Activated CD8-positive, alpha-beta T cell treated with anti-CD3 and anti-CD28 coated beads, Interleukin-2, amount 10 ng/mL, durations not matched to agents 7 days and 5 days (primary cell): Measurements from ENCODE around the gene MRPS14. TPM values are rescaled to one million over a fixed set of nuclear protein-coding genes. Genes with fewer than 3 reads are reported as not detected.
A peak's percentile ranks its signal among the peaks of the same experiment; 100 is the strongest.

Experiments
- ATAC-seq: fragments of 150-1000 bp; cut with Tn5 transposase; one replicate; pipeline ENCODE4 v1.10.0; 2021; ENCODE audit warnings: moderate library complexity
- CTCF ChIA-PET: fragments of 350-600 bp; sonication (Branson Sonifier 250); formaldehyde crosslinking; loops from one replicate; lab custom pipeline; 2021; ENCODE audit warnings: antibody characterized with exemption; lab: Charles Lee
- POLR2A ChIA-PET: fragments of 350-600 bp; sonication (Branson Sonifier 250); formaldehyde crosslinking; loops from one replicate; lab custom pipeline; 2021; ENCODE audit warnings: antibody characterized with exemption; lab: Charles Lee
- DNase-seq: peaks from one replicate; pipeline ENCODE4 v3.0.0-alpha.2; 2020
- H3K27ac Mint-ChIP-seq: one replicate; pipeline ENCODE4 v1.8.0; 2021; ENCODE audit warnings: mild to moderate bottlenecking, mixed read lengths
- H3K27me3 Mint-ChIP-seq: one replicate; pipeline ENCODE4 v1.8.0; 2021; ENCODE audit warnings: low read depth, mixed read lengths
- H3K36me3 Mint-ChIP-seq: one replicate; pipeline ENCODE4 v1.8.0; 2021; ENCODE audit warnings: low read depth, mixed read lengths
- H3K4me1 Mint-ChIP-seq: one replicate; pipeline ENCODE4 v1.8.0; 2021; ENCODE audit warnings: low read depth, mixed read lengths
- H3K4me3 Mint-ChIP-seq: one replicate; pipeline ENCODE4 v1.8.0; 2021; ENCODE audit warnings: mild to moderate bottlenecking, mixed read lengths
- H3K9me3 Mint-ChIP-seq: one replicate; pipeline ENCODE4 v1.8.0; 2022; ENCODE audit warnings: mixed read lengths; ENCODE audit not compliant: insufficient read depth
- total RNA-seq, 2 experiments: library from RNA; stranded (reverse); gene quantifications; one replicate each; pipeline ENCODE4 v1.2.3, GENCODE V29; 2021

The MRPS14 gene
- total RNA-seq, 2 experiments from 2014 or later = 30.2 to 33.7 TPM

DNA sequence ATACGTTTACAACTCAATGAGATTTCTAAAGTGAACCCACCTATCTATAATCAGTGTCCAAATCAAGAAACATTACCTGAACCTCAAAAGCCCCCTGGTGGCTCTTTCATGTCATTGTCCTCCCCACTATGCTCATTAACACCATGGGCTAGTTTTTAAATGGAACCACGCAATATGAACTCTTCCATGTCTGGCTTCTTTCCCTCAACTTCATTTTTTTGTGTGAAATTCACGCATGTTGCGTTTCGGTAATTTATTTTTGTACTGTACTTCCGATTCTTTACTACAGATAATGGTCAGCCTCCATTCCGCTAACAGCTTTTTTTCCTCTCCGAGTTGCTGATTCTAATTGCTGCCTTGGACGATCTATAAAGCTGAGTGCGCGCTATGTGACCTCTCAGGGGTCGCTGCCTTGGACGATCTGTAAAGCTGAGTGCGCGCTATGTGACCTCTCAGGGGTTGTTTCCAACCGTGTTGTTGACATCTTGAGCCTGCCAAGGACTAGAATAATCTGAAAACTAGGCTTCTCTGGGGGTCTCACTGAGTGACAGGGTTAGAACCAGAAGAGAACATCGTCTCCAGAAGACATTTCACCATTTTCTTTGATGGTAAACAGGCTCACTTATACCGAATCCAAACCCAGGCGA, 24.5 kb downstream of the MRPS14 start:
- H3K4me1 Mint-ChIP-seq = peaks cover 39% of the 10 kb centered on the region
- POLR2A ChIA-PET = interaction anchor here (0.6 to 4.2 kb wide), 21 partner anchors 9 to 1130 kb away, joined by 3 to 69 read pairs (median 5); partner anchors contain the start of genes MRPS14 and ZBTB37
- peak; percentile 73 for DNase-seq
- H3K9me3 Mint-ChIP-seq = no peaks in the 10 kb centered on the region
- CTCF ChIA-PET = interaction anchor here (0.6 to 6.1 kb wide), 39 partner anchors 8 to 740 kb away, joined by 3 to 57 read pairs (median 3); partner anchors contain the start of gene MRPS14
- H3K27ac Mint-ChIP-seq = no peak overlapping the region
- H3K27me3 Mint-ChIP-seq = no peaks in the 10 kb centered on the region
- peaks cover 35% of the 10 kb centered on the region for H3K36me3 Mint-ChIP-seq
- no peak overlapping the region for H3K4me3 Mint-ChIP-seq
- ATAC-seq = peak; percentile 8

DNA sequence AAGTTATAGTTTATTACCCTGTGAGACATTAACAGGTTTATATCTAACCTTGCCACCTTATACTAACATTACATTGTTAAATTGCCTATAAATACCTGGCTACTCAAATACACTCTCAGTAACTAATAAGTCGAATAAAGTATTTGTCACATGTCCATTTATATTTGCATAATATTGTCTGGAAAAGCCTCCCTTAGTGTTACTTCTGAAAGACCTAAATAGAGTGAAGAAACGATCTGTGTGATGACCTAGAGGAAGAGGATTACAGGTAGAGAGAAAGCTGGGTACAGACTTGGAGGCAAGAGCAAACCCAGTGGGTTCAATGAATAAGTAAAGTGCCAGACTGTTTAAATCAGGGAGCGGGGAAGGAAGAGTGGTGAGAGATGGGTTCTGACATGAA, 26.2 kb downstream of the MRPS14 start:
- peaks cover 28% of the 10 kb centered on the region for H3K36me3 Mint-ChIP-seq
- ATAC-seq (no peak), DNase-seq (no peak)
- no peak overlapping the region for H3K4me3 Mint-ChIP-seq
- CTCF ChIA-PET = interaction anchor here (1.2 to 6.1 kb wide), 4 partner anchors 12 to 735 kb away, joined by 3 to 57 read pairs (median 8); no protein-coding TSS in a partner anchor
- POLR2A ChIA-PET = interaction anchor here (0.7 to 4.1 kb wide), 3 partner anchors 12 to 29 kb away, joined by 3 to 69 read pairs (median 30); partner anchors contain the start of gene MRPS14
- H3K27me3 Mint-ChIP-seq = no peaks in the 10 kb centered on the region
- H3K9me3 Mint-ChIP-seq = no peaks in the 10 kb centered on the region
- H3K27ac Mint-ChIP-seq = no peak overlapping the region
- H3K4me1 Mint-ChIP-seq = peaks cover 26% of the 10 kb centered on the region

DNA sequence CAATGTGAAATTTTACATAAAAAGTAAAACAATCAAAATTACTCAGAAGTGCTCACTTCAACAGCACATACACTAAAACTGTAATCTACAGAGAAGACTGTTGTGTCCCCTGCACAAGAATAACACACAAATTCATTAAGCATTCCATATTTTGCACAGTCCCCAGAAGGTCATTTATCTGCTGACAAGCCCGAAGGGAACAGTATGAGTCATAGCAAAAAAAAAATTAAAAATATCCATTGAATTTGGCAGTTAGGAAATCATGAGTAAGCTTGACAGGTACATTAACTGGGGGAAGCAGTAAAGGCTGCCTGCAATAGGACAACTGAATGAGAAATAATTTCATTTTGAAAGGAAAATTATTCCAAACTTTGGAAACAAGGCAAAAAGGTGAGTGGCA, 26.7 kb downstream of the MRPS14 start:
- Mint-ChIP-seq H3K27me3 (no peaks in the 10 kb centered on the region), H3K4me1 (peaks cover 21% of the 10 kb centered on the region), H3K27ac (no peak overlapping the region), H3K36me3 (peaks cover 27% of the 10 kb centered on the region), H3K4me3 (no peak overlapping the region), H3K9me3 (no peaks in the 10 kb centered on the region)
- ChIA-PET CTCF (interaction anchor here (1.1 to 6.1 kb wide), 3 partner anchors 12 to 734 kb away, joined by 5 to 57 read pairs (median 13); no protein-coding TSS in a partner anchor), POLR2A (interaction anchor here (0.7 to 3.7 kb wide), 3 partner anchors 11 to 27 kb away, joined by 3 to 30 read pairs (median 4); partner anchors contain the start of gene MRPS14)
- DNase-seq = no peak
- ATAC-seq = no peak

DNA sequence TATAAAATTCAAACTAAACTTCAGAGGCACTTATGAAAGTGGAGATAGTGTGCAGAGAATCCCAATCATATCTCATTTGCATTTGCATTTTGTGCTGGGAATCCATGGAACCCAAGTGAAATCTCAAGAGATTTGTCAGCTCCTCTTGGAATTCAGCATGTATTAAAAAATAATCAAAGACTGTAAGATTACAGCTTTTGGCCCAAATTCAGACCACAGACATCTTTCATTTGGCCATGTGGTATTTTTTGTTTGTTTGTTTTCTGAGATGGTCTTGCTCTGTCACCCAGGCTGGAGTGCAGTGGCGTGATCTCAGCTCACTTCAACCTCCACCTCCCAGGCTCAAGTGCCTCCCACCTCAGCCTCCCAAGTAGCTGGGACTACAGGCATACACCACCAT, 27.3 kb downstream of the MRPS14 start:
- no peaks in the 10 kb centered on the region for H3K27me3 Mint-ChIP-seq
- ChIA-PET POLR2A (interaction anchor here (1.3 to 1.7 kb wide), 2 partner anchors 27 to 196 kb away, joined by 4 read pairs; no protein-coding TSS in a partner anchor), CTCF (interaction anchor here (1.1 to 6.1 kb wide), 2 partner anchors 11 to 733 kb away, joined by 5 to 57 read pairs; no protein-coding TSS in a partner anchor)
- no peak for ATAC-seq
- DNase-seq = no peak
- peaks cover 18% of the 10 kb centered on the region for H3K4me1 Mint-ChIP-seq
- peaks cover 24% of the 10 kb centered on the region for H3K36me3 Mint-ChIP-seq
- H3K27ac Mint-ChIP-seq = no peak overlapping the region
- no peaks in the 10 kb centered on the region for H3K9me3 Mint-ChIP-seq
- H3K4me3 Mint-ChIP-seq = no peak overlapping the region

DNA sequence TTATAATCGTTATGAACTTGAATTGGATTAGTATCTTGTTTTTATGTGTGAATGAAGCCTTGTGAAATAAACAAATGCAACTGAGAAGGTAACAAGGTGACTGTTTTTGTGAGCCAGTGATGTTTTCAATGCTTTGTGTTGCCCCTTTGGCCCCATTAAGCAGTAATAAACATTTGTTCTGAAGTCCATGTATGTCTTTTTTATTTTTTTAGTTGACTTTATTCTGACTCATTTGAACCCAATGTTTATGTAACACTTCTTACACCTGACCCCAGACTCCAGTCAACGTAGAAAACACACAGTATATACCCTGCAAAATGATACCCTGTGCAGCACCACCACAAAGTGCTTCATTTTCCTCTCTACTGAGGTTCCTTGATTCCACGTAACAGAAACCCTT, 28.1 kb downstream of the MRPS14 start:
- no peaks in the 10 kb centered on the region for H3K27me3 Mint-ChIP-seq
- H3K4me3 Mint-ChIP-seq = no peak overlapping the region
- CTCF ChIA-PET = interaction anchor here (6.1 kb wide), 1 partner anchor 10 kb away, joined by 57 read pairs; no protein-coding TSS in a partner anchor
- H3K36me3 Mint-ChIP-seq = peaks cover 21% of the 10 kb centered on the region
- H3K9me3 Mint-ChIP-seq = no peaks in the 10 kb centered on the region
- DNase-seq (no peak), ATAC-seq (no peak)
- H3K4me1 Mint-ChIP-seq = peaks cover 25% of the 10 kb centered on the region
- H3K27ac Mint-ChIP-seq = no peak overlapping the region
- POLR2A ChIA-PET = interaction anchor here (1.3 to 1.7 kb wide), 2 partner anchors 28 to 196 kb away, joined by 4 read pairs; no protein-coding TSS in a partner anchor

DNA sequence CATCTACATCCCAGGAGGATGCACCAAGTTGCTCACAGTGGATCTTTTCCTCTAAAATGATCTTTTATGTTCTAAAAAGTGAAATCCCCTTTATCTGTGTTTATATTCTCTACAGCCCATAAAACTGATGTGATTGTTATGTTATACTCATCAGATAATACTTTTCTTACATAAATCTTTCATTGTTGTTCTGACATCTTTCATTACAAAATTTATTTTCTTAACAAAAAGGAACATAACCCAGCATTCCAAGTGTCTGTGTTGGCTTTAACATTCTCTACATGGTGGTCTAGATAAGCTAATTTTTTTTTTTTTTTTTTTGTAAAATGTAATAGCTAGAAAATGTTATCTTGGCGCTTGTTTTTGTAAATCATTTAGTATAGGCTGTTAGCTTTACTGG, 31.8 kb downstream of the MRPS14 start:
- Mint-ChIP-seq H3K36me3 (peaks cover 29% of the 10 kb centered on the region), H3K4me1 (peaks cover 32% of the 10 kb centered on the region), H3K27me3 (no peaks in the 10 kb centered on the region), H3K9me3 (no peaks in the 10 kb centered on the region), H3K27ac (no peak overlapping the region), H3K4me3 (no peak overlapping the region)
- CTCF ChIA-PET = interaction anchor here (0.7 to 2.2 kb wide), 5 partner anchors 8 to 192 kb away, joined by 3 to 11 read pairs (median 3); partner anchors contain the start of gene CACYBP
- ATAC-seq (no peak), DNase-seq (no peak)
- POLR2A ChIA-PET = interaction anchor here (0.6 kb wide), 1 partner anchor 32 kb away, joined by 3 read pairs; the partner anchor contains the start of gene MRPS14

DNA sequence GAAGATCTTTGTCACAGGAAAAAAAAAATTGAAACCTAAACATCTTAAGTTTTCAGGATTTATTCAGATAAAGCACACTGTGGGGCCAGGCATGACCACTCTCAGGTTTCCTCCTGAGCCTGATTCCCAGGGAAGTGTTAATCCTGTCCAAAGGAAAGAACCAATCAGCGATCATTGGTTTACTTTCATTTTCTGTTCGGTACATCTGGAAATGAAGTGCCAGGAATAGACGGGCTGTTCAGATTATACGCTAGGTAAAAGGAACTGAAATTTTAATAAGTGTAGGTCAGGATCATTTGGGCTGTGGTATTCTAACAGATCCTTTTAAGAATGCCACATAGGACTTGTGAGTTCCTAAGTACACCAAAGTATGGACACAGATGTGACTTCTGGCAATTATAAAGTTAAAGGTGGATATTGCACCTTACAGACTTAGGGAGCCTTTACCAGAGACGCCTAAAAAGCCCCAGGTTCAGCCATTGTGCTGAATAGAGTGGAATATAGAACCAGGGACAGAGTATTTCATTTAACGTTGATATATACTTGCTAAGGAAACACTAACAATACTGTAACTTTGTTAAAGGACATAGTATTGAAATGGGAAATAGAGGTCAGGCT, 32.7 kb downstream of the MRPS14 start:
- POLR2A ChIA-PET = interaction anchor here (1.4 to 3.0 kb wide), 3 partner anchors 9 to 33 kb away, joined by 3 to 20 read pairs (median 4); partner anchors contain the start of genes CACYBP and MRPS14
- Mint-ChIP-seq H3K4me3 (peak overlapping the region; percentile 80), H3K27me3 (no peaks in the 10 kb centered on the region), H3K4me1 (peaks cover 34% of the 10 kb centered on the region), H3K27ac (peak overlapping the region; percentile 86), H3K9me3 (no peaks in the 10 kb centered on the region), H3K36me3 (peaks cover 26% of the 10 kb centered on the region)
- peak; percentile 75 for ATAC-seq
- CTCF ChIA-PET = interaction anchor here (1.3 to 2.0 kb wide), 5 partner anchors 8 to 108 kb away, joined by 3 to 9 read pairs (median 6); partner anchors contain the start of gene CACYBP
- DNase-seq = no peak

DNA sequence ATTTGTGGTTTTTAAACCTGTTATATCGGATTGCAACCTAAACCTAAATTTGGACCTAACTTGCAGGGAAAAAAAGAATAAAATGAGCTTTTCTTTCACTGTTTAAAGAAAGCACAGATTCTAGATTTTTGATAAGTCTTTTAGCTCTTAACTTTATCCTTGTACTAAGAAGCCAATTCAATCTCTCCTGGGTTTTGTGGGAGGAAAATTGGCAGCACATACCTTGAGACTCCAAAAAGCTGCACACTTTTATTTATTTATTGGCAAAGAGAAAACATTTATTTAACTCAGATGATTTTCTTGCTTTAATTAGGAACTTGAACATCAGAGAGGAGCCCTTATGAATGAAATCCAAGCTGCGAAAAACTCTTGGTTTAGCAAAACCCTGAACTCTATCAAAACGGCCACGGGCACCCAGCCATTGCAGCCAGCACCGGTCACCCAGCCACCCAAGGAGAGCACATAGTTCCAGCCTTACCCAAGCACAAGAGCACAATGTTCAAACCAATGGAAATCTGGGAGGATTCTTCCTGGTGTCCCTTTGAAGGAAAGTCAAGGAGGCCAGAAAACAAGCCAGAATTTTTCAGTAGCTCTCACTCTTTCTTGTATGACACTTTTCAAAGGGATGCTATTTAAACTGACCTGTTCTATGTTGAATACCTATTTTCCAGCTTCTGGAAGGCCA, 33.5 kb downstream of the MRPS14 start:
- ATAC-seq = no peak
- Mint-ChIP-seq H3K4me3 (peak overlapping the region; percentile 70), H3K27ac (peak overlapping the region; percentile 81), H3K4me1 (peaks cover 39% of the 10 kb centered on the region), H3K36me3 (peaks cover 23% of the 10 kb centered on the region), H3K9me3 (no peaks in the 10 kb centered on the region), H3K27me3 (no peaks in the 10 kb centered on the region)
- POLR2A ChIA-PET = interaction anchor here (1.4 to 3.0 kb wide), 3 partner anchors 9 to 34 kb away, joined by 3 to 20 read pairs (median 4); partner anchors contain the start of genes CACYBP and MRPS14
- no peak for DNase-seq
- CTCF ChIA-PET = interaction anchor here (1.2 to 2.0 kb wide), 8 partner anchors 9 to 107 kb away, joined by 3 to 11 read pairs (median 4); partner anchors contain the start of gene CACYBP

DNA sequence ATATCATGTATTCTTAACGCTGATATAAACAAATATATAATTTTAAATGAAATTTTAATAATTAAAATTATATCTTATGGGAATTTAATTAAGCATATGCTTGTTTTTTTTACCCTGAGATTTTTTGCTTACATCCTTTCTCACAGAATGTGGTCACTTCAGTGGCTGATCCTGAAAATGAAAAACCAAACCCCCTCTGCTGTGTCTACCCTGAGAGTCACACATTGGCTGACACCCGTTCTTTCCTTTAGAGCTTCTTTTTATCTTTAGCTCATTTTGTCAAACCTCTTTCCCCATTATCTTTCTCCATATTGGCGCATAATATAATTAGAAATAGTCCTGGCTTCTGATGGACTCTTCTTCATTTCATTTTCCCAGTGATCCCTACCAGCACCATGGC, 34.2 kb downstream of the MRPS14 start:
- no peak for DNase-seq
- H3K27me3 Mint-ChIP-seq = no peaks in the 10 kb centered on the region
- H3K27ac Mint-ChIP-seq = peak overlapping the region; percentile 19
- peaks cover 23% of the 10 kb centered on the region for H3K36me3 Mint-ChIP-seq
- peaks cover 38% of the 10 kb centered on the region for H3K4me1 Mint-ChIP-seq
- ChIA-PET CTCF (interaction anchor here (1.2 to 2.0 kb wide), 8 partner anchors 9 to 106 kb away, joined by 3 to 11 read pairs (median 4); partner anchors contain the start of gene CACYBP), POLR2A (interaction anchor here (0.6 to 3.0 kb wide), 4 partner anchors 10 to 34 kb away, joined by 3 to 20 read pairs (median 4); partner anchors contain the start of genes CACYBP and MRPS14)
- no peak for ATAC-seq
- peak overlapping the region; percentile 70 for H3K4me3 Mint-ChIP-seq
- H3K9me3 Mint-ChIP-seq = no peaks in the 10 kb centered on the region

DNA sequence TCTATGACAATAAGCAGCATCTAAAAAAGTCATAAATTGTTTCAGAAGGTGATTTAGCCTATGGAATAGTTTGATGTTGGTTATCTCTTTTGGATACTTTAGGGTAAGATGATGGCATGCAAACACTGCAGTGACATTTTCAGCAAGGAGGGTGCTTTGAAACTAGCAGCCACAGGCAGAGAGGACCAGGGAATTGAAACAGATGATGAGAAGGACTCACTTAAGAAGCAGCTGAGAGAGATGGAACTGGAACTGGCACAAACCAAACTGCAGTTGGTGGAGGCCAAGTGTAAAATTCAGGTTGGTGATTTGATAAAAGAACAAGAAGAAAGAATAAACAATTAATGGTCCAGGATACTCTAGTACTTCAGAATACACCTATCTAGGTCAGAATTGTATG, 34.7 kb downstream of the MRPS14 start:
- no peak for DNase-seq
- ATAC-seq = no peak
- peaks cover 36% of the 10 kb centered on the region for H3K4me1 Mint-ChIP-seq
- CTCF ChIA-PET = interaction anchor here (1.2 to 2.0 kb wide), 7 partner anchors 10 to 106 kb away, joined by 3 to 11 read pairs (median 5); no protein-coding TSS in a partner anchor
- H3K9me3 Mint-ChIP-seq = no peaks in the 10 kb centered on the region
- H3K4me3 Mint-ChIP-seq = no peak overlapping the region
- peaks cover 25% of the 10 kb centered on the region for H3K36me3 Mint-ChIP-seq
- H3K27me3 Mint-ChIP-seq = no peaks in the 10 kb centered on the region
- POLR2A ChIA-PET = interaction anchor here (0.6 to 3.0 kb wide), 3 partner anchors 11 to 35 kb away, joined by 3 to 20 read pairs (median 4); partner anchors contain the start of genes CACYBP and MRPS14
- H3K27ac Mint-ChIP-seq = peak overlapping the region; percentile 18
